GM18873 (cell line): ENCODE results near the gene AHDC1.
"Not testable (repeated sequence)": the region's sequence is repeated elsewhere in the genome, so short reads cannot be mapped to it uniquely, and the experiment has no call there.

Source experiments
- ATAC-seq: cut with Tn5 transposase; IDR thresholded peaks from one replicate; pipeline ENCODE4 v1.9.1; 2021; ENCODE audit warnings: mild to moderate bottlenecking, moderate library complexity, moderate number of reproducible peaks; ENCODE audit not compliant: unreplicated experiment, low FRiP score

AHDC1 gene, protein sequence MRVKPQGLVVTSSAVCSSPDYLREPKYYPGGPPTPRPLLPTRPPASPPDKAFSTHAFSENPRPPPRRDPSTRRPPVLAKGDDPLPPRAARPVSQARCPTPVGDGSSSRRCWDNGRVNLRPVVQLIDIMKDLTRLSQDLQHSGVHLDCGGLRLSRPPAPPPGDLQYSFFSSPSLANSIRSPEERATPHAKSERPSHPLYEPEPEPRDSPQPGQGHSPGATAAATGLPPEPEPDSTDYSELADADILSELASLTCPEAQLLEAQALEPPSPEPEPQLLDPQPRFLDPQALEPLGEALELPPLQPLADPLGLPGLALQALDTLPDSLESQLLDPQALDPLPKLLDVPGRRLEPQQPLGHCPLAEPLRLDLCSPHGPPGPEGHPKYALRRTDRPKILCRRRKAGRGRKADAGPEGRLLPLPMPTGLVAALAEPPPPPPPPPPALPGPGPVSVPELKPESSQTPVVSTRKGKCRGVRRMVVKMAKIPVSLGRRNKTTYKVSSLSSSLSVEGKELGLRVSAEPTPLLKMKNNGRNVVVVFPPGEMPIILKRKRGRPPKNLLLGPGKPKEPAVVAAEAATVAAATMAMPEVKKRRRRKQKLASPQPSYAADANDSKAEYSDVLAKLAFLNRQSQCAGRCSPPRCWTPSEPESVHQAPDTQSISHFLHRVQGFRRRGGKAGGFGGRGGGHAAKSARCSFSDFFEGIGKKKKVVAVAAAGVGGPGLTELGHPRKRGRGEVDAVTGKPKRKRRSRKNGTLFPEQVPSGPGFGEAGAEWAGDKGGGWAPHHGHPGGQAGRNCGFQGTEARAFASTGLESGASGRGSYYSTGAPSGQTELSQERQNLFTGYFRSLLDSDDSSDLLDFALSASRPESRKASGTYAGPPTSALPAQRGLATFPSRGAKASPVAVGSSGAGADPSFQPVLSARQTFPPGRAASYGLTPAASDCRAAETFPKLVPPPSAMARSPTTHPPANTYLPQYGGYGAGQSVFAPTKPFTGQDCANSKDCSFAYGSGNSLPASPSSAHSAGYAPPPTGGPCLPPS (N-terminal part only)

DNA sequence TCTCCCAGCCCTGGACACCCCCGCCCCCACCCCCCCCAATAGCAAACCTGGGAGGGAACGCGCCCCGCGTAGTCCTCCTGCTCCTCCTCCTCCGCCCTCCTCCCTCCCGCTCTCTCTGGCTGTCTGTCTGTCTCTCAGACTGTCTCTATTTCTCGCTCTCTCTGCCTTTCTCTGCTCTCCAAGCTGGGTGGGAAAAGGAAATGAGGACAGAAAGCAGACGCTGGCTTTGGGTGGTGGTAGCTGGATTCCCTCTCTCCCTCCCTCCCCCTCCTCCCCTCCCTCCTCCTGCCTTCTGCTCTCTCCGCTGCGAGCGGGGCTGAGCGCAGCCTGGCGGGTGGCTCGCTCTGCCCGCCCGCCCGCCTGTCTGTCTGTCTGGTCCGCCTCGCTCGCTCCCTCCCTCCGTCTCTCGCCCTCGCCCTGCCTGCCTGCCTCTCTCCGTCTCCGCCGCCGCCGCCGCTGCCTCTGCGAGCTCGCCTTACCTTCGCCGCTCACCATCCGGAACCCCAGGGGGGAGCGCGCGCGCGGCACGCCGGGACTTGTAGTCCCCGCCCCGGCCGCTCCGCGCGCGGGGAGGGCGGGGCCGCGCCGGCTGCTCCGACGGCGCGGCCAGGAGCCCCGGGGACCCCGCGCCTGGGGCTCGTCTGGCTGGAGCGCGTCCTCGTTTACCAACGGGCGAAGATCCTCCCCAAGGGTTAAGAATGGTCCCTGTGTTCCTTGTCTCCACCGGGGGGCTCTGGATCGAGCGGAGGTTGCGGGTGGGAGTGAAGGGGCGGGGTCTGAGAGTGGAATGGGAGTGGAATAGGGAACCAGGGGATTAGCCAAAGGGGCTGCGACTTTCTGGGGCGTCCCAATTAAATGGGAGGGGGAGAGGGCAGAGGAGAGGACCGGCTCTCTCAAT lies at the start of gene AHDC1:
Gene AHDC1, minus strand, starts transcription at position 464 of the 898 bp plus-strand sequence. CDS start 52,029 bp downstream, outside the sequence.
- no peak for ATAC-seq

DNA sequence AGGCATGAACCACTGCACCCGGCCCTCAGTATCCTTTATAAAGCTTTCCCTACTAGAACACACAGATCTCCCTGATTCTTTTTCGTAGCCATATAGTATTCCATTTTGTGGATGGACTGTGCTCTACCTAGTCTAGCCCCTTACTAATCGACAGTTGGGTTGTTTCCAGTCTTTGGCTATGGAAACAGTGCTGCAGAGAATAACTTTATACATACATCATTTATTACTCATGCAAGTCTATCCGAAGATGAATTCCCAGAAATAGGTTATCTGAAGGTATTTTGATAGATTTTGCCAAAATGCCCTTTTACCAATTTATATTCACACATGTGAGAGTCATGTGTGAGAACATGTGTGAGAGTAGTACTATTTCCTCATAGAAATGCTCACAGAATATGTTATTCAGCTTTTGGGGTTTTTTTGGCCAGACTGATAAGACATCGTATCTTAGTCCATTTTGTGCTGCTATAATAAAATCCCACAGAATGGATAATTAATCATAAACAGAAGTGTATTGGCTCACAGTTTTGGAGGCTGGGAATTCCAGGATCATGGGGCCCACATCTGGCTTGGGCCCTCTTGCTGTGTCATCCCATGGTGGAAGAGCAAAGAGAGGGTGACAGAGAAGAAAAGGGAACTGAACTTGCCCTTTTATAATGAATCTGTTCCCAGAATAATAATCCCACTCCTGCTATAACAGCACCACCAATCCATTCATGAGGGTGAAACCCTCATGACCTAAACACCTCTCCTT lies 48.3 kb upstream of the AHDC1 start:
- ATAC-seq: no peak

DNA sequence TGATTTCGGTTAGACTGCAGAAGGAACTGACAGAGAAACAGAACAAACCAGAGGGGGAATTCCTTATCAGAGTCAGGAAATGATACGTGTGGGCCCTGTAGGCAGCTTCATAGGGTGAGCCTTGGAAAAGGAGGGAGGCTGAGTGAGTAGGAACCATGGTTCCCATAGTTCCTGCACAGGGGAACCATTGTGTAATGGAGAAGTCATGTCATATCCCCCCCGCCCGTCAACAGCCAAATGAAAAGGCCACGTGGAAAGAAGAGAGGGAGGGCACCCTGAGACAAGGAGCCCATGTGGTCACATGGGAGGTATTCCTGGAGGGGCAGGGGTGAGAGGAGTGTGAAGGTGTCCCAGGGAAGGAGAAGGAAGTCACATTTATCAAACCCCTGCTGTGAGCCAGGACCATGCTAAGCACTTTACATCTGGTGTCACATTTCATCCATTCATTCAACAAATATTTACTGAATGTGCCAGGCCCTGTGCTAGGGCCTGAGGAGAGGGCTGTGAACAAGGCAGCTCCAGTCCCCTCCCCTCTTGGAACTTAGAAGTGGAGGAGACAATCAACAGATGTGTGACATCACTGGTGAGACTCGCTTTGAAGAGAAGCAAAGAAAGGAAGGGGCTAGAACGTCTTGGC lies 46.7 kb upstream of the AHDC1 start:
- ATAC-seq: no peak

DNA sequence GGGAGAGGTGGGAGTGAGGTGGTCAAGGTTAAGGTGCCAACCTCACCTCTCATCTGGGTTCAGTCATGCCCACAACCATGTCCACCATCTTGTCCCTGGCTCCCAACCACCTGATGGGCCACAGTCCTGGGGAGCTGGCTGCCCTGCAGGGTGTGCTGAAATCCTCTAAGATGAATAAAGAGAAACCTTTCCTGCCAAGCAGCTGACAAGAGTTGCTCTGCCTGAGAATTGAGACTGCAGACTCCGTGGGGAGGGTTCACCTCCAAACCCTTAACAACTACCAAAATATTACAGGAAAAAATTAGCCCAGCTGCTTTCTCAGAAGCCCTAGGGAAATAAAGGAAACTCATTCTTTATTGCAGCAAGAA lies 46.2 kb upstream of the AHDC1 start:
- no peak for ATAC-seq

DNA sequence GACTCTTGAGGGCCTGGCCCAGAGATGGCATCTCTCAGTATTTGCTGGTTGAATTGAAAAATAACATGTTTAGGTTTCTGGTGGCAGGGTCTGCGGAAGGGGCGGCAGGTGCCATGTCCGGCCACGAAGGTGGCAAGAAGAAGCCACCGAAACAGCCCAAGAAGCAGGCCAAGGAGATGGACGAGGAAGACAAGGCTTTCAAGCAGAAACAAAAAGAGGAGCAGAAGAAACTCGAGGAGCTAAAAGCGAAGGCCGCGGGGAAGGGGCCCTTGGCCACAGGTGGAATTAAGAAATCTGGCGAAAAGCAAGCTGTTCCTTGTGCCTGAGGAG lies 45.3 kb upstream of the AHDC1 start:
- no peak for ATAC-seq

DNA sequence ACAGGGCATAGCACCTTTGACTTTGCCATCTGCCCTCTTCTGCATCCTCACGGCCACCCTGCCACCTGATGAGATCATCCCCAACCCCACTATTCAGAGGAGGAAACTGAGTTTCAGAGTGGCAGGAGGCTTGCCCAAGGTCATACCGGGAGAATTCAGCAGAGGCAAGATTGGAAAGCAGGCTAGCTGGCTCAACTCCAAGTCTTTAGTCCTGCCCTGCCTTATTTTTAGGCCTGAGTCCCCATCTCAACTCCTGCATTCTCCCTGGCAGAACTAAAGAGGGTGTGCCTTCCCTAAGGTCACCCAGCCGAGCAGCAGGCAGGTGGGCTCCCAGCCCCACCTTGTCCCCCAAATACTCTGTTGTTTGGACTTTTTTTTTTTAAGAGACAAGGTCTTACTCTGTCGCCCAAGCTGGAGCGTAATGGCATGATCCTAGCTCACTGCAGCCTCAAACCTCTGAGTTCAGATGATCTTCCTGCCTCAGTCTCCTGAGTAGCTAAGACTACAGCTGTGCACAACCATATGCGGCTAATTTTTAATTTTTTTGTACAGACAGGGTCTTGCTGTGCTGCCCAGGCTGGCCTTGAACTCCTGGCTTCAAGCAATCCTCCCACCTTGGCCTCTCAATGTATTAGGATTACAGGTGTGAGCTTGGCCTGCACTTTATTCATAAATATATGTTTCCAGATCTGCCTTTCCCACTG lies 44.8 kb upstream of the AHDC1 start:
- ATAC-seq: no peak

DNA sequence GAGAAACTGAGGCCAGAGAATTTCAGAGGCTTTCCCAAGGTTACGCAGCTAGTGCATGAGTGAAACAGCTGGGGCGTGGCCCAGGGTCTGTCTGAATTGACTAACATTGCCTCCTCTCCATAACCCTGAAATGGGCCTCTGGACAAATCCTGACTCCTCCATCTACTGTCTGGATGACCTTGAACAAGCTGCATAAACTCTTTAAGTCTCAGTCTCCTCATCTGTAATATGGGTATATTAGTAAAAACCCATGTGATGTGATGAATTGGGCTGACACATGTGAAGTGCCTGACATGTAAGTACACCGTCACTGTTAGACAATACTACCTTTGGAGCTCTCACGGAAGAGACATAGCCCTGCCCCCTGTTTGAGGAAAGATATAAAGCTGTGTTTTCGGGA lies 43.4 kb upstream of the AHDC1 start:
- ATAC-seq: no peak

DNA sequence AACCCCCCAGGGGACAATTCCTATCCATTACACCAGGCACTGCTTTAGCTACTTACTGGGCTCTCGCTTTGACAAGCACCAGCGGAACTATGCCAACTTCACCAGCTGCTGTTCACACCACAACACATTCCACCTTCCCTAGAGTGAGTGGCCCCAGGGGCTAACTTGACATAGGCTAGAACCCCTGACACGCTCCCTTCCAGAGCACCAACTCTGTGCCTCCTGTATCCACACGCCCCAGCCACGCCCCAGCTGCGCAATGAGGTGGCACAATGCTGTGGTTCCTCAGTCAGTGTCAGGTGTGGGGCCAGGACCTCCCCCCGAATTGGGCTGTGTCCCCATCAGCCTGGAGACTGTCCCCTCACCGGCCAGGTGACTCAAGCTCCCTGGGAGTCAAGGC lies 42.7 kb upstream of the AHDC1 start:
- ATAC-seq: no peak

DNA sequence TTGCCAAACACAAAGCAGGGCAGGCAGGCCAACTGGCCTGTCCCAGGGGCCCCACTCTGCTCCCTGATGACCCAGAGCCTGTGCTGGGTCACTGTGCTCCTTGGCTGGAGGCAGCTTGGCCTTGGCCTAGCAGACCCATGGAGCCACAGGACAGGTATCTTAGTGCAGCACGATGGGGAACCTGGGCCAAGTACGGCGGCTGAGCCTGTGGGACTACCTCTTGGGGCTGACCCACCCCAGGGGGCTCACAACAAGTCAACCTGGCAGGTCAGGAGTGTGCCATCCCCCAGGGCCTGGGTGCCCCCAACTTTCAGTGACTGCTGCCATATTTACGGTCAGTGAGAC lies 41.1 kb upstream of the AHDC1 start:
- no peak for ATAC-seq

DNA sequence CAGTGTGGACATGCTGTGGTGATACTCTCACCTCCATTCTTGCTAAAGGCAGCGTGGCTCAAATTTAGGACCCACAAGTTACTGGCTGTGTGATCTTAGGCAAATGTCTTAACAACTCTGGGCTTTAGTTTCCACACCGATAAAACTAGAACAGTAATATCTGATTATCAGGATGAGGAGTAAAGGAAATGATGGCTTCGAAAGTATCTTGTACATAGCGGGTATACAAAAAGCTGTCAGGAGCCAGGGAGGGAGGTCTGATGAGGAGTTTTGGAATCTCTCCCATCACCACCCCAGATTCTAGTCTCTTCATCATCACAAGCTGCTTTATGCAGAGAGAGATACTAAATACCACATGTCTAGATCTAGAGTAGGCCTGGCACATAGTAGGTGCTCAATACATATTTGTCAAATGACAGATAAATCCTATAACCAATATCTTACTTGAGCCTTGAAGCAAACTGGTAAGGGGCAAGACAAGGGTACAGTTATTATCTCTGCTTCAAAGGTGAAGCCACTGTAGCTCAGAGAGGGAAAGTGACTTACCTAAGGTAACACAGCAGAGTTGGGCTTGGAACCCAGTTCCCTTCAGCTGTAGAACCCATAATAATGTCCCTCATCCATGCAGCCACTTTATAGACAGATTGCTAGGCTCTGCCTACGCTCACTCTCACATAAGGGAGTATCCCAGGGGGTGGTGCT lies 40.6 kb upstream of the AHDC1 start:
- ATAC-seq: no peak

DNA sequence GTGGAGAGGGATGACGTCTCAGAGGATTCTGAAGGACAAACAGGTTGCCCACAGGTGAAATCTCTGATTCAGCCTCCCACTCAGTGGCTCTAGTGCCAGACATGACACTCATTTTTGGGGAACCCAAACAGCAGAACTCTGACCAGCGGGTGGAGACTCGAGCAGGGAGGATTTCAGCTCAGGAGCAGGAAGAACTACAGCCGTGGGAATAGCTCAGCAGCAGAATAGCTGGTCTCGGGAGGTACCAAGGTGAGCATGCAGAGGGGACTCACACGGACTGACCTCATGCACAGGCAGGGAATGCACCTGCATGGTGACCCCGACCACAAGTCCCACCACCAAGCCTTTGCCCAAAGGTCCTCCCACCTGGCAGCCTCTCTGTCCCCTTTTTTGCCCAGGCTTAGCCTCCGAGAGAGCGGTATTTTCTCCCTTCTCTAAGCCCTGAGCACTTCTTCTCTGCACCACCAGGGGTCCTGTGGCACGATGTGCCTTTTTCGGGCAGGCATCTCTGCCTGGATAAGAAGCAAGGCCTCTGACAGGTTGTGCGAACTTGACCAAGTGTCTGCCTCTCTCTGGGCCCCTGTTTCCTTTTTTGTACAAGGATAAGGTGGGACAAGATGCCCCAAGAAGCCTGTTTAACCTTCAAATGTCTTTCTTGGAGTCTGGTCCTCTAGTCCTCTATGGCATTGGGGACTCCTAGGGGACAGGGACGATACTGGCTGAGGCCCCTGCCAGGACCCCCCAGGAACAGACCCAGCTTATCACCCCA lies 39.8 kb upstream of the AHDC1 start:
- ATAC-seq: no peak

DNA sequence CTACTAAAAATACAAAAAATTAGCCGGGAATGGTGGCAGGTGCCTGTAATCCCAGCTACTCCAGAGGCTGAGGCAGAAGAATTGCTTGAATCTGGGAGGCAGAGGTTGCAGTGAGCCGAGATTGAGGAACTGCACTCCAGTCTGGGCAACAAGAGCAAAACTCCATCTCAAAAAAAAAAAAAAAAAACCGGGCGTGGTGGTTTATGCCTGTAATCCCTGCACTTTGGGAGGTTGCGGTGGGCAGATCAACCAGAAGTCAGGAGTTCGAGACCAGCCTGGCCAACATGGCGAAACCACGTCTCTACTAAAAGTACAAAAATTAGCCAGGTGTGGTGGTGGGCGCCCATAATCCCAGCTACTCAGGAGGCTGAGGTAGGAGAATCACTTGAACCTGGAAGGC lies 36.6 kb upstream of the AHDC1 start:
- ATAC-seq: not testable (repeated sequence)

DNA sequence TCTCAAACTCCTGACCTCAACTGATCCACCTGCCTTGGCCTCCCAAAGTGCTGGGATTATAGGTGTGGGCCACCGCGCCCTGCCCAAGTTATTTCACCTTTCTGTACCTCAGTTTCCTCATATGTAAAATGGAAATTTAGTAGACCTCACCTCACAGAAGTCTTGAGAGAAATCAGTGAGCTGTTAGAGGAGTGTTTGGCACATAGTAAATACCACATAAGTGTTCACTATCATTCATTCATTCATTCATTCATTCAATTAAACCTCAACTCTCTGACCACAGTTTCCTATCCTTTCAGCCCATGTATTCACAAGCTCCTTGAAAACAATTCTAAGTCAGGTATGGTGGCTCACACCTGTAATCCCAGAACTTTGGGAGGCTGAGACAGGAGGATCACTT lies 34.9 kb upstream of the AHDC1 start:
- ATAC-seq: no peak

DNA sequence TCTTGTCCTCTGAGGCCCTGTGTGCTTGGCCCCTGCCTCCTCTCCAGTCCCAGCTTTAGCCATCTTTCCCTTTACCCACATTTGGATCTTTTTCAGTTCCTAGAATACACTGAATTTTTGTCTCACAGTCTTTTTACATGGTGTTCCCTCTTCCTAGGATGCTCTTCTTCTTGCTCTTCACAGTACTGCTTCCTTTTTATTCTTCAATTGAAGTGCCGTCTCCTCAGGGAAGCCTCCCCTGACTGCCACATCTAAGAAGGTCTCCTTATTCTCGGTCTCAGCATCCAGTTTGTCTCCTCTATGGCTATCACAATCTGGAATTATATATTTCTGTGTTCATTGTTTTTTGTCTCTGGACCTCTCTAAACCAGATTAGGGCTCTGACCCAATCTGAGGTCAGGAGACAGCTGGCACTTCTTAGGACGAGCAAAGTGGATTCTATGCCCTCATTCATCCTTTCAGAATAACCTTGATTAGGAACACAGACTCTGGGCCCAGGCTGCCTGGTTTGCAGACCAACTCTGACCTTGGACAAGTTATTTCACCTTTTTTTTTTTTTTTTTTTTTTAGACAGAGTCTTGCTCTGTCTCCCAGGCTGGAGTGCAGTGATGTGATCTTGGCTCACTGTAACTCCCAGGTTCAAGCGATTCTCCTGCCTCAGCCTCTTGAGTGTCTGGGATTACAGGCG lies 34.2 kb upstream of the AHDC1 start:
- ATAC-seq: no peak

DNA sequence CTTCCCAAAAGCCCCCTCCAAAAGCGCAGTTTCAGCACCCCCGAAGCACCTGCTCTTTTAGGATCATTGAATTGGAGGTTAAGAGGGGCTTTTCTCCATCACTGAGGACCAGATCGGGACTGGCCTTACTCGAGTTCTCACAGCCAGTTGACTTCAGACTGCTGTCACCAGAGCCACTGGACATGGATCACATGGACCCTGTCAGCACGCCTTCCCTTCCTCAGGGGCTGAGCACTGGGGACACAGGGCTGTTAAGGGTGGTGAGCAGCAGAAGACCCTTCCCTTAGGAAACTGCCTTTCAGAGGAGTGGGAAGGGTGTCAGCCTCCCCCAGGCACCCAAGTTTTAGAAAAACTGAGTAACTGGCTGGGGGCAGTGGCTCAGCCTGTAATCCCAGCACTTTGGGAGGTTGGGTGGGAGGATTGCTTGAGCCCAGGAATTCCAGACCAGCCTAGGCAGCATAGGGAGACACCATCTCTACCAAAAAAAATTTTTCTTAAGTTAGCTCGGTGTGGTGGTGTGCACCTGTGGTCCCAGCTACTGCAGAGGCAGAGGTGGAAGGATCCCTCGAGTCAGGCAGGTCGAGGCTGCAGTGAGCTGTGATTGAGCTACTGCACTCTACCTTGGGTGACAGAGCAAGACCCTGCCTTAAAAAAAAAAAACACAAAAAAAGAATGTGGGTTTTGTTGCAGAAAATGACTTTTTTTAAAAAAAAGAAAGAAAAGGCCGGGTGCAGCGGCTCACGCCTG lies 31.6 kb upstream of the AHDC1 start:
- ATAC-seq: no peak

DNA sequence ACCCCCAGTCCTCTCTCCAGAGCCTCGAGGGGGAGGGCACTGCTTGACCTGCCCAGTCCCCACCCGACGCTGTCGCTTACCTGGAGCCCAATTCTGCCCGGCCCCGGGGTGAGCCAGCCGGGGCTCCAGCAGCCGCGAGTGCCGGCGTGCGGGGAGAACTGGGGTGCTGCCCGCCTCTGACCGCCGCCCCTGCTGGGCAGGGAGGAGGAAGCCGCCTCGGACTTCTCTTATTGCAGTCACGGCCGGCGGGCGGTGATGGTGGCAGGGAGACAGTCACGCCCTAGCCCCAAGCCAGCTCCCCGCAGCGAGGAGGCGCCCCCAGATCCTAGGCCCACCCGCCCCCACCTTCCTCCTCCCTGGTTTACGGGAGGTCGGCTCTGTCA lies 31.0 kb upstream of the AHDC1 start, which contains the start of gene FGR:
Gene FGR, minus strand, starts transcription at position 201 of the 383 bp plus-strand sequence. CDS start 11,269 bp downstream, outside the sequence.
- ATAC-seq: no peak
